MG63 (cell line): Measurements from ENCODE around the gene SMARCA5. TPM values are rescaled to one million over a fixed set of nuclear protein-coding genes. Genes with fewer than 3 reads are reported as not detected.
"Not testable (repeated sequence)": the region's sequence is repeated elsewhere in the genome, so short reads cannot be mapped to it uniquely, and the experiment has no call there.

ENCODE experiments used
- DNase-seq: peaks from one replicate; pipeline ENCODE4 v3.0.0-alpha.2; 2020
- H3K27me3 ChIP-seq: fragments of 250-450 bp; sonication (Bioruptor Pico); 2 replicates; pipeline ENCODE4 v1.5.1; 2020; ENCODE audit warnings: mild to moderate bottlenecking, moderate library complexity
- H3K36me3 ChIP-seq: fragments of 250-450 bp; sonication (Bioruptor Pico); 2 replicates; pipeline ENCODE4 v1.5.1; 2020; ENCODE audit warnings: mild to moderate bottlenecking, moderate library complexity
- H3K4me3 ChIP-seq: fragments of 250-450 bp; sonication (Bioruptor Pico); 2 replicates; pipeline ENCODE4 v1.5.1; 2020; ENCODE audit warnings: mild to moderate bottlenecking, moderate library complexity
- H3K9me3 ChIP-seq: fragments of 250-450 bp; sonication (Bioruptor Pico); 2 replicates; pipeline ENCODE4 v1.5.1; 2020; ENCODE audit warnings: mild to moderate bottlenecking, moderate library complexity
- total RNA-seq: library from RNA; depleted of rRNA; stranded (reverse); fragments of >200 nt; shearing (Covaris generic); gene quantifications from 2 replicates; pipeline ENCODE4 v1.2.3, GENCODE V29; 2014; ENCODE audit warnings: low replicate concordance

SMARCA5 gene
- total RNA-seq, 1 experiment from 2014 or later, result 16.6 TPM

GRCh38 chr4:143515905-143516304 is 2.4 kb downstream of the SMARCA5 start:
- H3K4me3 ChIP-seq, result no peak overlapping the region
- peaks cover 45% of the 10 kb centered on the region for H3K36me3 ChIP-seq
- no peaks in the 10 kb centered on the region; the same call in 1 of the 2 replicates for H3K27me3 ChIP-seq
- H3K9me3 ChIP-seq, result no peaks in the 10 kb centered on the region
- DNase-seq, result no peak

- Histone ChIP-seq H3K27me3 (no peaks in the 10 kb centered on the region), H3K36me3 (peaks cover 46% of the 10 kb centered on the region), H3K9me3 (no peaks in the 10 kb centered on the region), H3K4me3 (no peak overlapping the region)
- no peak for DNase-seq
Observed at GRCh38 chr4:143517764-143518163, 4.3 kb downstream of the SMARCA5 start.

GRCh38 chr4:143524211-143524610 is 10.7 kb downstream of the SMARCA5 start:
- DNase-seq, result no peak
- Histone ChIP-seq H3K4me3 (no peak overlapping the region), H3K9me3 (no peaks in the 10 kb centered on the region), H3K36me3 (peaks cover 50% of the 10 kb centered on the region), H3K27me3 (no peaks in the 10 kb centered on the region)

DNA sequence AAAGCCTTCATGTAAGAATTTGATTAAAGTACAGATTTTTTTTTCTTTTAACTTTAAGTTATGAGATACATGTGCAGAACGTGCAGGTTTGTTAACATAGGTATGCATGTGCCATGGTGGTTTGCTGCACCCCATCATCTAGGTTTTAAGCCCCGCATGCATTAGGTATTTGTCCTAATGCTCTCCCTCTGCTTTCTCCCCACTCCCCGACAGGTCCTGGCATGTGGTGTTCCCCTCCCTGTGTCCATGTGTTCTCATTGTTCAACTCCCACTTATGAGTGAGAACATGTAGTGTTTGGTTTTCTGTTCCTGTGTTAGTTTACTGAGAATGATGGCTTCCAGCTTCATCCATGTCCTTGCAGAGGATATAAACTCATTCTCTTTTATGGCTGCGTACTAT is 14.5 kb downstream of the SMARCA5 start:
- not testable (repeated sequence) for DNase-seq

DNA sequence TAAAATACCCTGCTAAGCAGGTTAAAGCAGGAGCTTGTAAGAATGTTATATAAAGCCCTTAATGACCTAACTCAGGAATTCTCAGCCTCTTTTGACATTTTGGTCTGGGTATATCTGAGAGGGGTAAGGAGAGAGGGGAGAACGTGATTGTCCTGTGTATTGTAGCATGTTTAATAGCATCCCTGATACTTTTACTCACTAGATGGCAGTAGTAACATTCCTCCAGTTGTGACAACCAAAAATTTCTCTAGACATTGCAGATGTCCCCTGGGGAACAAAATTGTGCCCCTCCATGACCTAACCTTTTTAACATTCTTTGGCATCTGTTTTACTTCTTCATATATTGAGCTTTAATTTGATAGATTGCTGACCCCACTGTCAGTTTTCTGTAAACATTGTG is 17.9 kb downstream of the SMARCA5 start:
- Histone ChIP-seq H3K4me3 (no peak overlapping the region), H3K9me3 (no peaks in the 10 kb centered on the region), H3K27me3 (no peaks in the 10 kb centered on the region), H3K36me3 (peaks cover 54% of the 10 kb centered on the region)
- no peak for DNase-seq

More for the DNA sequence above, 14.5 kb downstream of the SMARCA5 start:
- peaks cover 55% of the 10 kb centered on the region for H3K36me3 ChIP-seq
- H3K9me3 ChIP-seq, H3K27me3 ChIP-seq, H3K4me3 ChIP-seq: not testable (repeated sequence)

- Histone ChIP-seq H3K27me3 (no peaks in the 10 kb centered on the region), H3K36me3 (peaks cover 57% of the 10 kb centered on the region), H3K9me3 (no peaks in the 10 kb centered on the region), H3K4me3 (no peak overlapping the region)
- no peak for DNase-seq
Observed at GRCh38 chr4:143531788-143532491, 18.4 kb downstream of the SMARCA5 start.

DNA sequence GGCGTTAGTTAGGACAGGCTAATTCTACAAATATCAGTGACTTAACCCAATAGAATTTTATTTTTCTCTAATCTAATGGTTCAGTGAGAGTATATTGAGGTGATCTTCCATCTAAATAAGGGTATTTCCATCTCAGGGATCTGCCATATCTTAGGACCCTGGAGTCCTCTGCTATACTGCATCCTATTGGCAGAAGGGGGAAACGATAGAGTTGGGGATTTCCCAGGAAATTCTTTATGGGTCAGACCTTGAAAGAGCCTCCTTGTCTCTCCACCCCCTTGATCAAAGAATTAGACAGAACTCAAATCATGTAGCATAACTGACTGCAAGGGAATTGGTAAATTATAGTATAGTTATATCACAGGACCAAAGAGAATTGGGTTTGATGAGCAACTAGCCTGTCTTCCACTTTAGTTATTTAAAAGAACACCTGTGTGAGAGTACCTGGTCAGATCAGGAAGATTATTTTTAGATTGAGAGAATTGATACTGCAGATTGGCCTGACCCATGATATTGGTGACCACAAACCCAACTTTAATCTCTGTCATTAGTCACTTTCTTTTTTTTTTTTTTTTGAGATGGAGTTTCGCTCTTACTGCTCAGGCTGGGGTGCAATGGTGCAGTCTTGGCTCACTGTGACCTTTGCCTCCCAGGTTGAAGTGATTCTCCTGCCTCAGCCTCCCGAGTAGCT is 25.6 kb downstream of the SMARCA5 start:
- Histone ChIP-seq H3K4me3 (no peak overlapping the region), H3K36me3 (peaks cover 45% of the 10 kb centered on the region), H3K9me3 (no peaks in the 10 kb centered on the region), H3K27me3 (no peaks in the 10 kb centered on the region)
- DNase-seq, result no peak

- Histone ChIP-seq H3K36me3 (peaks cover 42% of the 10 kb centered on the region), H3K4me3 (no peak overlapping the region), H3K27me3 (no peaks in the 10 kb centered on the region), H3K9me3 (no peaks in the 10 kb centered on the region)
- no peak for DNase-seq
Observed at GRCh38 chr4:143539670-143540023, 26.1 kb downstream of the SMARCA5 start.

DNA sequence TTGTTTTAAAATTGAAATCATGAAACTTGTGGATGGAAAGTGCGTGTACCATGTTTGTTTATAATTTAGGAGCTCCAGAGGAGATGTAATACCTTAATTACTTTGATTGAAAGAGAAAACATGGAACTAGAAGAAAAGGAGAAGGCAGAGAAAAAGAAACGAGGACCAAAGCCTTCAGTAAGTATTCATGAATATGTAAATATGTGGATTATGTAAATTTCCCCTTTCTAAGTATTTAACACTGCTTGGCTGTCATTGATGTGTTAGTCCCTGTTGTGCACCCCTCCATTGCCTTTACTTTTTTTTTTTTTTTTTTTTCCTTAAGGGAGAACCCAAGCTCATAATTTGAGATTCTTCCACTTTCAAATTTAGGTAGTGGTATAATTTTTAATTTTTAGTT is 36.4 kb downstream of the SMARCA5 start:
- no peaks in the 10 kb centered on the region for H3K27me3 ChIP-seq
- peaks cover 38% of the 10 kb centered on the region for H3K36me3 ChIP-seq
- DNase-seq, result no peak
- H3K9me3 ChIP-seq, result no peaks in the 10 kb centered on the region
- H3K4me3 ChIP-seq, result no peak overlapping the region

DNA sequence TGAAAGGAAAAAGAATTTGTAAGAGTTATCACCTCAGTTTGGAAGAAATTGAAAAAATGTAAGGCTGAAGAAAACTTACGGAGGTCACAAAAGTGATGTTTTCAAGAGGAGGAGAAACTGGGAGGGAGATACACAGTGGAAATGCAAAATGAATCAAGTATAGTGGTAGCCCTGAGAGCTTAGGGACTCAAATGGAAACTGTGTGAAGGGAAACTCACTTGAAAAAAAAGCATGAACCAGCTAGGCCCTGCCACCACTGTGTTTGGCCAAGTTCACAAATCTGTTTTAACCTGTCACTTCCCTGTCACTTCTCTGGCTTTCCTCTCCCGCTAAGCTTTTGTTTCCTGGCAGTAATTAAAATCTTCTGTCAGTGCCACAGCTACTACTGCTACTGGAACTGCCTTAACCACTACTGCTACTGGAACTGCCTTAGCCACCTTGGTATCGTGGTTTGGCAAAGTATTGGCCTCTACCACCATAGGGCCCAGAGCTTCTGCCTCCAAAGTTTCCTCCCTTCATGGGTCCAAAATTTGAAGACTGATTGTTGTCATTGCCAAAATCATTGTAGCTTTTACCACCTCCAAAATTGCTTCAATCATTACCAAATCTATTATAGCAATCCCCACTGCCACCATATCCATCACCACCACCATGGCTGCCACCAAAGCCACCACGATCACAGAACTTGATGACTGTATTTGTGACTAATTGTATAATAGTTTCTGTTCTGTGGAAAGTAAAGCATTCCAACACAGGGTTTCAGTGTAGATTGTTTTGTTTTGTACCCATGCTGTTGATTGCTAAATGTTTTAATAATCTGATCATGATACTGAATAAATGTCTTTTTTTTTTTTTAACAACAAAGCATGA is 41.5 kb downstream of the SMARCA5 start:
- Histone ChIP-seq H3K36me3 (peaks cover 4% of the 10 kb centered on the region; the same call in 1 of the 2 replicates), H3K9me3 (no peaks in the 10 kb centered on the region)
- DNase-seq, result no peak

GRCh38 chr4:143555676-143556075 is 42.2 kb downstream of the SMARCA5 start:
- Histone ChIP-seq H3K9me3 (no peaks in the 10 kb centered on the region), H3K36me3 (peaks cover 4% of the 10 kb centered on the region; the same call in 1 of the 2 replicates), H3K4me3 (no peak overlapping the region), H3K27me3 (no peaks in the 10 kb centered on the region)
- DNase-seq, result no peak

More for the DNA sequence above, 41.5 kb downstream of the SMARCA5 start:
- Histone ChIP-seq H3K4me3 (no peak overlapping the region), H3K27me3 (no peaks in the 10 kb centered on the region)

DNA sequence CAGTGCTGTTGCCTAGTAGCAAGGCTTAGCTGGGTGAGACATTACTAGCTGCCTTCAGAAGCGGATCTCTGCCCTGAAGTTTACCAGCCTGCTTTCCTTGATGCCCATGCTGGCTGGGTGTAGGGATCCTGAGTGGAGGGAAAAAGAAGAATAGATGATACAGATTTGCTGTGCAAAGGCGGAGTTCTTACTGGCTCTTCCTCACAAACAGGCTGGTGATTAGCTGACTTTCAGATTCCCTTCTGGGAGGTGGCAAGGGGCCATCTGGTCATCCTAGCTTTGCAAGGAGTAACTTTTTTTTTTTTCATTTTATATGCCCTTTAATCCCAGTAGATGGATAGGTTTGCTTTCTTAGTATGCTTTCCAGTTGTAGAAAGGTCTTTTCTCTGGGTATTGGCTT is 44.8 kb downstream of the SMARCA5 start:
- Histone ChIP-seq H3K4me3 (no peak overlapping the region), H3K27me3 (no peaks in the 10 kb centered on the region), H3K9me3 (no peaks in the 10 kb centered on the region), H3K36me3 (no peaks in the 10 kb centered on the region; the same call in 1 of the 2 replicates)
- no peak for DNase-seq

DNA sequence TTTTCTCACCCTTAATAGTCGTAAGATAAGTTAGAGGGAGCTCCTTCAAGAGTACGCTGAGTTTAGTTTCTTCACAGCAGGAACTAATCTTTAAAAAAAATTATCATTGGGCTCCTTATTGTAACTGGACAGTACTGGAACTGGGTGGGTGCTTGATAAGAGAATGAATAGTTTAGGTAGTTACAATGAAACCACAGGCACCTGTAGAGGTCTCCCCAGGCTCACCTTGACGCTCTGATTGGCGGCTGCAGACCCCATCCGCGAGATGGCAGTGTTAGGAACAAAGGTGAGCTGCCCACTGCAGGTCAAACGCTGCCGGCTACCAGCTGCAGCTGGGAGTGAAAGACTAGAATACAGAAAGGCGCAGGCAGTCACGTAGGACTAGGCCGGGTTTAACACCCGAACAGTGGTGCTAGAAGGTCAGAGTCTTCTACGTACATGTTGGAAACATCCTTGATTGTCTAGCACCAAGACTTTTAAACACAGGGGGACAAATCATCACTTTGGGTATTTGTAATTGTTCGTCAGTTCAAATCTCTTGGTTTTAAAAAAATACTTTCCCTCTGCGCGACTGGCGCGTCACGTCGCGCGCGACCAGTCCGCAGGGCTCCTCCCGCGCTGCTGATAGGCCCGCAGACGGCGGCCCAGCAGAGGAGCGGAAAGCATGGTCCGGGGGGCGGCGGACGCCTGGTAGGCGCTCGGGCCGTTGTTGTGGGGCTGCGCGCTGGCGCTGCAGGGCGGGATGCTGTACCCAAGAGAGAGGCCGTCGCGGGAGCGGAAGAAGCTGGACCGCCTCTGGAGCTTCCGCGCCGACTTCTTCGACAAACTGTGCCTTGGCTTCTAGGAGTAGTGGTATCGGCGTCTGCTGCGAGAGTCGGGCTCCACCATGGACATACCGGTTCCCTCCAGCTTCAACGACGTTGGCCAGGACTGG is 45.6 kb downstream of the SMARCA5 start:
- H3K9me3 ChIP-seq, result no peaks in the 10 kb centered on the region
- no peaks in the 10 kb centered on the region for H3K36me3 ChIP-seq
- peak; percentile 11 for DNase-seq
- H3K4me3 ChIP-seq, result peak overlapping the region; percentile 22
- H3K27me3 ChIP-seq, result no peaks in the 10 kb centered on the region

GRCh38 chr4:143559757-143560147 is 46.2 kb downstream of the SMARCA5 start:
- Histone ChIP-seq H3K9me3 (no peaks in the 10 kb centered on the region), H3K36me3 (no peaks in the 10 kb centered on the region)

GRCh38 chr4:143564472-143564871 is 51.0 kb downstream of the SMARCA5 start:
- Histone ChIP-seq H3K36me3 (no peaks in the 10 kb centered on the region), H3K9me3 (no peaks in the 10 kb centered on the region), H3K27me3 (no peaks in the 10 kb centered on the region), H3K4me3 (no peak overlapping the region)
- DNase-seq, result no peak

More at GRCh38 chr4:143559757-143560147, 46.2 kb downstream of the SMARCA5 start:
- Histone ChIP-seq H3K27me3 (no peaks in the 10 kb centered on the region), H3K4me3 (no peak overlapping the region; the same call in none of the 2 replicates)
- DNase-seq, result no peak

DNA sequence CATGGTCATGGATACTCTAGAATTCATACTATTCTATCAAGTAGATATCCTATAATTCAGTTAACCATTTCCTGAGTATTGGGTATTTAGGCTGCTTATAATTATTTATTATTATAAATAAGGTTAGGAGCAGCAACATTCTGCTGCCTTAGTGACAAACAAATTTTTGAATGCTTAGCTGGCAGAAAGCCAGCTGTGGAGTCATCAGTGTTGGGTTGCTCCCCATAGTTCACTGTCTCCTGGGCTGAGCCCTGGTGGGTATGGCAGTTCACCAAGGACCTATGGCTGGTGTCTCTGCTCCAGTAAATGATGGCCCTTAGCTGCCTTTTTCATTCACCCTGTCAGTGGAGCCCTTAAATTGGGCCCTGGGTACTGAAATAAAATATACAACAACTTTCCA is 61.8 kb downstream of the SMARCA5 start:
- no peaks in the 10 kb centered on the region for H3K9me3 ChIP-seq
- H3K4me3 ChIP-seq, result no peak overlapping the region
- no peaks in the 10 kb centered on the region for H3K27me3 ChIP-seq
- peak; percentile 13 for DNase-seq
- no peaks in the 10 kb centered on the region for H3K36me3 ChIP-seq
